Skin of body (tissue), 2 donors: ENCODE results near the gene ESPL1. TPM values are rescaled to one million over a fixed set of nuclear protein-coding genes. Genes with fewer than 3 reads are reported as not detected.
"Not testable (repeated sequence)": the region's sequence is repeated elsewhere in the genome, so short reads cannot be mapped to it uniquely, and the experiment has no call there.

Experiments
- DNase-seq: peaks from one replicate; lab custom pipeline; 2025; lab: John Stamatoyannopoulos, UW
- total RNA-seq: library from RNA; depleted of rRNA; stranded (reverse); fragments of >200 nt; gene quantifications from one replicate; pipeline ENCODE4 v1.2.3, GENCODE V29; 2014

The ESPL1 gene
- total RNA-seq, 1 donor from 2014 or later = 5.6 TPM

GRCh38 chr12:53298164-53298563, 30.1 kb downstream of the ESPL1 start:
- DNase-seq = no peak

DNA sequence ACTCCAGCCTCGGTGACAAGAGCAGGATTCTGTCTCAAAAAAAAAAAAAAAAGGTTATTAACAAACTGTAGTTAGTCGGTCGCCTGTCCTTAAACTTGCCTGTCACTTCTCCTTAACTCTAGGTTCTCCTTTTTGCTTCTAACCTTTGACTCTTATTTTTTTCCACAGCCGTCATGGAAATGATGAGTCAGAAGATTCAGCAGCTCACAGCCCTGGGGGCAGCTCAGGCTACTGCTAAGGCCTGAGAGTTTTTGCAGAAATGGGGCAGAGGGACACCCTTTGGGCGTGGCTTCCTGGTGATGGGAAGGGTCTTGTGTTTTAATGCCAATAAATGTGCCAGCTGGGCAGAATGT, 31.0 kb downstream of the ESPL1 start:
- DNase-seq = no peak

DNA sequence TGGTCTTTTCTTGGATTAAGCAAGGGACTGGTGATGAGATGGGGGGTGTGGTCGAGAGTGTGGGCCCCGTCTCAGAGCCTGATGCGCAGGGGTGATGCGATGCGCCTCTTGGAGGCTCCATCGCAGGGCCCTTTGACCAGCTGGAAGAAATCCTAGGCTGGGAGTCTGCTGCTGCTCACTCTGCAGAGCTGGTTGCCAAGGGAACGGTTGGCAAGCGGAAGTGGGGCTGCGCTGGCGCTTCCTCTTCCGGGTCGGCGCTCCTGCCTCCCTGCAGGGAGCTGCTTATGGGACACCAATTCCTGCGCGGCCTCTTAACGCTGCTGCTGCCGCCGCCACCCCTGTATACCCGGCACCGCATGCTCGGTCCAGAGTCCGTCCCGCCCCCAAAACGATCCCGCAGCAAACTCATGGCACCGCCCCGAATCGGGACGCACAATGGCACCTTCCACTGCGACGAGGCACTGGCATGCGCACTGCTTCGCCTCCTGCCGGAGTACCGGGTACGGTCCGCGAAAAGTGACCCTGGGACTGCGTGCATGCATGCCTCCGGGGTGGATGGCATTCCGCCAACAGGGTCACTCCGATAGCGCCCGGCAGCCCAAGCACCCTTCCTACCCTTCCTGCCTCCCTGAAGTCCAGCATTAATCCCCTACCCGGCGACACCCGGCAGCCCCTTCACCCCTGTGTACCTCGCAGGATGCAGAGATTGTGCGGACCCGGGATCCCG, 31.5 kb downstream of the ESPL1 start, which contains the start of gene MYG1:
TSS of gene MYG1 (plus strand) at position 242 of the 727 bp plus-strand sequence. CDS start at position 285, 43 bp downstream.
- peak; percentile 84 for DNase-seq

DNA sequence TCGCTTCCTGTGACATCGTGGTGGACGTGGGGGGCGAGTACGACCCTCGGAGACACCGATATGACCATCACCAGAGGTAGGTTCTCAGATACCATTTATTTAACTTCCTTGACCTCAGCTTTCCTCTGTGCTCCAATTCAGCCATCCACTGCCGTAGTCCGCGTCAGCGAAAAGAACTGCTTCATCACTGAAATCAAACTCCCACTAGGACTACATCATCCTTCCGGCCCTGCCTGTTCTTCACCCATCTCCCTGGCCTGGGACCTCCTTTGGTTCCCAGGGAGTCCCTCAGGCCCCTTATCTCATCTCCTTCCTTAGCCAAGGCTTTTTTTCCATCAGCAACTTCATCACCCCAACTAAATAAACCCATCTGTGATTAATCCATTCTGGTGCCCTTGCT, 32.1 kb downstream of the ESPL1 start:
- DNase-seq = no peak

- DNase-seq = no peak
Measured at GRCh38 chr12:53302903-53303302, 34.8 kb downstream of the ESPL1 start.

DNA sequence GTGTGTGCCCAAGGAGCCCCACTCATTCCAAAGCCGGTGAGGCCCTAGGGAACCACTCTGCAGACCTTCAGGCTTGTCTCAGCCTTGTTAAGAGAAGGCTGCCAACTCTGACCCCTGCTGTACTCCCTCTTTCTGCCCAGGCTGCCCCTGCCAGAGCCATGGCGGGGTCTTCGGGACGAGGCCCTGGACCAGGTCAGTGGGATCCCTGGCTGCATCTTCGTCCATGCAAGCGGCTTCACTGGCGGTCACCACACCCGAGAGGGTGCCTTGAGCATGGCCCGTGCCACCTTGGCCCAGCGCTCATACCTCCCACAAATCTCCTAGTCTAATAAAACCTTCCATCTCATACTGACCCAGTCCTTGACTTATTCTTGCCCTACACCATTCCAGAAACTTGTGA, 38.7 kb downstream of the ESPL1 start:
- DNase-seq = no peak

GRCh38 chr12:53308276-53308675, 40.2 kb downstream of the ESPL1 start:
- no peak for DNase-seq

DNA sequence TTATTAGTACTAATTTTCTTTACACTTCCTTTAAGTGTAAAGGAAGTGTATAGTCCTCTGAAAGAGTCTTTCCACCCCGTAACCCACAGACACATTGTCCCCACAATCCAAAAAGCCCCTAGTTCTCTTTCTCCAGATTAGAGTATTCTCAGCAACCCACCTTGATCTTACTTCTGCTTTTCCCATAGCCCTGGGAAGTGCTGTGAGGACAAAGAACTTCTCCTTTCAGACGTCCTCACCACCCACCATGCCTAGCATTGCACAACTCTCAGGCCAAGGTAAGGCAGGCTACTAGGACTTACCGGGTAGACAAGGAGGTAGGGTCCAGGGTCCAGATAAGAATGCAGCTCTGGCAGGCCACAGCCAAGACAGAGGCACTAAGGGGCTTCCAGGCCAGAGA, 45.9 kb downstream of the ESPL1 start:
- no peak for DNase-seq

DNA sequence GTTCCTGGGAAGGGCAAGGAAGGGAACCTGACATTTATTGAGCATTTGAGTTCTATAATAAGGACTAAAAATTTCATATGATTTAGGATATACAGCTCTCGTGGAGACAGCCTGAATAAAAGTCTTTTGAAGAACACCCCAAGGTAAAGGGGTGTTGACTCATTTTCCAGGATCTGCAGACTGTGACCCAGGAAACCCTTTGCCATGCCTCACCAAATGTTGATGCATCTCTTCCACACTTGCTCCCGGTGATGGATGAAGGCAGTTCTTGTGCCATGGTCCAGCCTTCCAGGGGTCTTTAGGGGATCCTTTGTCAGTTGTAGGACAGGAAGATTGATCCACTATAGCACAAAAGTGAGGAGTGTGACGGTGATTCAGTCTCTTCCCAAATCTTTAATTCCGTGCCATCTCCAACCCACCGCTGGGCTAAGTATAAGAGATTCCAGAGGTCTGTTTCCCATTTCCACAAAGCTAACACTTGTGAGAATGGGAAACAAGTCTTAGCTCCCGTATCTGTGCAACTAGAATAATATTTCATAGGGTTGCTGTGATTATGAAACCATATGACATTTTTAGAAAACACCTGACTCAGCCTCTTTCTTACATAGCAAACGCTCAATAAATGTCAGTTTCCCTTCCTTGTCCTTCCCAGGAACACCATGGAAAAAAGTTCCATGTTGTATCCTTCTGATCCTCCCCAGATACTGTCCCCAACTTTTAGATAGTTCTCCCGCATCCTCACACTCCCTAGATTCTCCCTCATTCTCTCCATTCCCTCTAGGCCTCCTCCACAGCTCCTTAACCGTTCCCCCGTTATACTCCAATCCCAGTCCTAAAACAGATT, 52.5 kb downstream of the ESPL1 start:
- DNase-seq = no peak

GRCh38 chr12:53324113-53324778, 56.1 kb downstream of the ESPL1 start:
- peak; percentile 78 for DNase-seq

GRCh38 chr12:53324779-53325510, 56.8 kb downstream of the ESPL1 start:
- DNase-seq = peak; percentile 92

DNA sequence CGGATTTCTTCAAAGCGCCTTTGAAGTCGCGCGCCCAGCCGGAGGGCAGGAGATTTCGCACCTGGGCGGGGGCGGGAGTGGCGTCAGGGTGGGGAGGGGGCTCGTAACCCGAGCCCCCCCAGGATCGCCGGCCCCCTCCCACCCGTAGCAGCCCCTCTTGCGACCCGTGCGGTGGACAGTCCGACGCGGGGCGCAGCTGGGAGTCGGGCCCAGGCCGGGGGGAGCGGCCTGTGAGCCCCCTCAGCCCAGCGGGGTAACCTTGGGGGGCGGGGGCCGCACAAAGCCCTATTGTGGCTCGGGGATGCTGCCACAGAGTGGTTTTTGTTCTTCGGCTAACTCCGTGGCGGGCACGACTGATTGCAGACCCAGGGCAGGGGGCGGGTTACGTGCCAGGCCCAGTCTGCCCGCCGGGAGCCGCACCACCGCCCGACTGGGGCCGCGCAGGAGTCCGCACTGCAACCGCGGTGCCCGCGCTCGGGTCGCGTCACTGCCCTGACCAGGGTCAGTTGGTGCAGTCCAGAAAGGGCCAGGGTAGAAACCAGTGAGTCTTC, 57.5 kb downstream of the ESPL1 start:
- DNase-seq = peak; percentile 36

DNA sequence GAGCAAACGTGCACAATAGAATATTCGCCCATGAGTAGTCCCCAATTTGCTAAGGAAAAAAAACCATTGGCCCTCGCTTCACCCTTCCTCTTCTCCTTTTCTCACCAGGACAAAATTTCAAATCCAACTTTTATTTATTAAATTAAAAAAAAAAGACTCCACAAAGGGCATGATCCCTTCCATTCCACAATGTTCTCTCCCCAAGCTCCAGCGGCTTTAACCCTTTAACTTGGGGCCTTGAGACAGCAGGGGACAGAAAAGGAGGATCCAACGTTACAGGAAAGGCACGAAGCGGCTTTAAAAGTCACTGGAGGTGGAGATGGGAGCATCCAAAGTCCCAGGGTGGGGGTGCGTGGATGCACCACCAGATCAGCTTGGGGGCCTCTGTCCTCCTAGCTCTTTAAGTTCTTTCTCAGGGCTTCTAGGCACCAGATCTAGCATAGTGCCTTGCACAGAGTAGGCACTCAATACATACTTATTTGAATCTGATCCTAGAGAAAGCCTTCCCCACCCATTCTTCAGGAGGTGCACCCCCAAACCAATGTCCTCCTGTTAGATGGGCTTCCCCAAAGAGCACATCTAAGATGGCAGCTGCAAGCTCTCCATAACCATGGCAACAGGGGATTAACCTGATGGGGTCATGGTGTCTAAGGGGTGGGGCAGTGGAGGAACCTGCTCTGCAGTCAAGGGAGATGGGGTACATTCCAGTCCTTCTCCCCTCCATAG, 58.5 kb downstream of the ESPL1 start:
- no peak for DNase-seq

DNA sequence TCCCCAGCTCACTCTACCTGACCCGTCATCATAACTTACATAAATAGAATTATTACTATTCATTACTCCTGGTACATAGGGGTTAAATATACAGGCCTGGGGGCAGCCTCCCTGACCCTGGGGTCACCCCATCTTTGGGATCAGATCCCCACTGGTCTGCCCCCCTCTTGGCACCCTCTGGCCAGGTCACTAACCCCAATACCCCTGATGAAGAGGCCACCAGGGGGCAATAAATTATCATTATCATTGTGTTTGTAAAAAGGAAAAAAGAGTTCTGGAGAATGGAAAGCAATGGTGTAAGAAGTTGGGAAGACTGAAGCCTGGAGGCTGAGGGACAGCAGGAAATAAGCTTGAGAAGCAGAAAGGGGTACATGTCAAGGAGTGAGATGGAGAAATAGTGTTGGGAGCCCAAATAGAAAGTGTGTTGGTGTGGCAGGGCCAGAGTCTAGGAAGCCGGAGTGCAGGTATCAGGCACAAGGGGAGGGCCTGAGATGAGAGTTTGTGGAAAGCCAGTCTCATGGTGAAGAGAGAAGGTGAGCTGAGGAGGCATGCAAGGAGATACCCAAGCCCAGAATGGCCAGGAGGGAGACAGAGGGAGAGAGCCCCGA, 59.4 kb downstream of the ESPL1 start:
- no peak for DNase-seq

GRCh38 chr12:53328043-53328435, 59.9 kb downstream of the ESPL1 start:
- no peak for DNase-seq

DNA sequence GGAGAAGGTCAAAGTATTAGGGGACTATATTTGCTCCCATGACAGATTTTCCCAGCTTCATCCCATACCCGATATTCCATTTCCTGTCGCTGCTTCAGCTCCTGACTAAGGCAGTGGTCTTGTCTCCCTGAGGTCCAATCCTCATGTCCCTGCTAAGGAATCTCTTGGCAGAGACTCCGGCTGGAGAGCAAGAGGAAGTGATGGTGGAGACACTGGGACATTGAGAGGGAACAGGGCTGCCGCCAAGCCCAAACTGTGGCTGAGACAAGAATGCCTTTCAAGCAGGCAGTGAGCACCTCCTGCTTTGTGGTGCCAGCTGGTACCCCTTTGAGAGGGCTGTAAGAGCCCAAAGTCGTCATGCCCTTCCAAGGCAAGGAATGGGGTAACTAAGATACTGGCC, 62.6 kb downstream of the ESPL1 start:
- DNase-seq = no peak

DNA sequence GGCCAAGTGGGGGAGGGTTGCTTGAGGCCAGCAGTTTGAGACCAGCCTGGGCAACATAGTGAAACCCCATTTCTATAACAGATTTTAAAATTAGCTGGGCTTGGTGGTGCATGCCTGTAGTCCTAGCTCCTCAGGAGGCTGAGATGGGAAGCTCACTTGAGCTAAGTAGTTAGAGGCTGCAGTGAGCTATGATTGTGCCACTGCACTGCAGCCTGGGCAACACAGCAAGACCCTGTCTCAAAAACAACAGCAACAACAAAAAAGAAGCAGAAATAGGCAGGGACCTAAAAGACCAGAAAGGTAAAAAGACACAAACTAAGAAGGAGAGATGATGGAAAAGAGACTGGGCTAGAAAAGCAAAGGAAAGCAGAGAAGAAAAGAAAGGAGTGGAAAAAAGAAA, 64.2 kb downstream of the ESPL1 start:
- DNase-seq = not testable (repeated sequence)

- DNase-seq = no peak
Measured at GRCh38 chr12:53332744-53333143, 64.6 kb downstream of the ESPL1 start.

- DNase-seq = no peak
Measured at GRCh38 chr12:53333289-53333688, 65.2 kb downstream of the ESPL1 start.

DNA sequence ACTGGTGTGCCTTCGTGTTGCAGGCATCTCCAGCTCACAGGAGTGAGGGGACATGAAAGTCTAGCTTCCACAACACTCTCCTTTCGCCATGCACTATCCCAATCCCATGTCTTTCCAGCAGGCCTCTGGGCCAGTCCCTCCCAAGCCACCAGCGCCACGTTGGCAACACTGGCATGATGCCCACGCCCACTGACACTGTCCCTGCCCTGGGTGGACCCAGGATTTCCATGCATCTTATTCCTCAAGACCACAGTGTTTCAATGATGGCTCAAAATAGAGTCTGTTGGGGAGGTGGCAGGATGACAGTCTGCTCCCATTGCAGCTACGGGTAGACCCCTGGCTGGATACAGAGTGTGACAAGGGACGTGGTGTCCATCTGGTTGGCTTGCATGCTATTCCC, 65.7 kb downstream of the ESPL1 start:
- DNase-seq = no peak
